Measurements from ENCODE around the gene EFCAB12. TPM values are rescaled to one million over a fixed set of nuclear protein-coding genes. Genes with fewer than 3 reads are reported as not detected.

EFCAB12 gene
- total and polyA plus RNA-seq, 10 of the 15 experiments (the other 5 are each of a cell fraction or from before 2014, with no cell fraction given) = 0.02 to 0.85 (median 0.33) TPM

- BruUV-seq (replicated peaks) = no TSS peak
- ChIA-PET CTCF (interaction anchor here (1.0 kb wide), 2 partner anchors 11 to 16 kb away, joined by 3 read pairs; no protein-coding TSS in a partner anchor), POLR2A (interaction anchor here (1.4 kb wide), 1 partner anchor 11 kb away, joined by 5 read pairs; no protein-coding TSS in a partner anchor), SMC1A (ENCODE audit: uncharacterized antibody, unreplicated experiment) (interaction anchor here (1.2 to 1.6 kb wide), 2 partner anchors 9 to 25 kb away, joined by 3 to 4 read pairs; no protein-coding TSS in a partner anchor), RAD21 (ENCODE audit: unreplicated experiment) (interaction anchor here (0.5 to 1.4 kb wide), 2 partner anchors 33 to 236 kb away, joined by 3 to 4 read pairs; no protein-coding TSS in a partner anchor)
- intact Hi-C loops (cut with micrococcal nuclease; ENCODE audit: unreplicated experiment) (no loop called here), in situ Hi-C loops (cut with MboI) (no loop called here)
- FAIRE-seq = no peak
- TF ChIP-seq ZNF217 (IDR thresholded peaks at IDR 0.05) (no peak), RELB (IDR thresholded peaks at IDR 0.05; ENCODE audit: low read depth) (no peak), TCF3 (IDR thresholded peaks at IDR 0.05; ENCODE audit: borderline replicate concordance, insufficient read depth, low read depth, low read length) (no peak), BHLHE40 (IDR thresholded peaks at IDR 0.05; ENCODE audit: borderline replicate concordance in 1 of 2, low read depth in 2 of 2, low read length in 1 of 2) (no peak), SREBF2 (IDR thresholded peaks at IDR 0.05; ENCODE audit: low read length) (no peak), HCFC1 (IDR thresholded peaks at IDR 0.05; ENCODE audit: low read length) (no peak), TCF7 (IDR thresholded peaks at IDR 0.05; ENCODE audit: borderline replicate concordance) (no peak), CHD4 (IDR thresholded peaks at IDR 0.05) (no peak)
- H3K4me2 ChIP-seq (ENCODE audit: control insufficient read depth, insufficient read depth) = no peak overlapping the region
- peaks cover 6% of the 10 kb centered on the region for H3K4me1 ChIP-seq (ENCODE audit: control insufficient read depth, insufficient read depth, low read length)
- no peak for ATAC-seq
- no peak overlapping the region for H3K4me3 ChIP-seq
- H3K36me3 ChIP-seq (ENCODE audit: control insufficient read depth in 2 of 2, insufficient read depth in 2 of 2, low read length in 1 of 2) = no peaks in the 10 kb centered on the region
- no peaks in the 10 kb centered on the region for H4K20me1 ChIP-seq (ENCODE audit: control insufficient read depth, insufficient read depth)
- H3K9ac ChIP-seq (ENCODE audit: control insufficient read depth, insufficient read depth, low read length) = no peak overlapping the region
- no peak overlapping the region for H3K27ac ChIP-seq (ENCODE audit: control insufficient read depth, insufficient read depth)
- no peaks in the 10 kb centered on the region for H3K27me3 ChIP-seq (replicated peaks in 1 of 2; ENCODE audit: control insufficient read depth in 2 of 2, insufficient read depth in 2 of 2, low read length in 1 of 2)
- DNase-seq (ENCODE audit: low read depth, low spot score) = no peak
- no peaks in the 10 kb centered on the region for H3K9me3 ChIP-seq (replicated peaks; ENCODE audit: control insufficient read depth, insufficient read depth, low read length)
- WGBS (ENCODE audit: insufficient coverage, insufficient replicate concordance, low lambda C conversion rate, missing lambda C conversion rate) = 43% methylated on average over 4 of the region's 4 CpGs
- H3K79me2 ChIP-seq (ENCODE audit: control insufficient read depth, insufficient read depth, low read length) = no peaks in the 10 kb centered on the region
- no peak overlapping the region for H2AFZ ChIP-seq (ENCODE audit: control insufficient read depth, low read depth, low read length)
Measured at GRCh38 chr3:129416415-129416814, 12.0 kb downstream of the EFCAB12 start.

All from GM12878 (cell line).